HG02571 (cell line): ENCODE results near the gene MTUS2.

ENCODE experiments used
- ATAC-seq: cut with Tn5 transposase; IDR thresholded peaks from one replicate; pipeline ENCODE4 v1.9.1; 2021; ENCODE audit warnings: mild to moderate bottlenecking, moderate library complexity; ENCODE audit not compliant: unreplicated experiment

Gene MTUS2

GRCh38 chr13:29021717-29022116 lies 201.6 kb downstream of the MTUS2 start:
- no peak for ATAC-seq

DNA sequence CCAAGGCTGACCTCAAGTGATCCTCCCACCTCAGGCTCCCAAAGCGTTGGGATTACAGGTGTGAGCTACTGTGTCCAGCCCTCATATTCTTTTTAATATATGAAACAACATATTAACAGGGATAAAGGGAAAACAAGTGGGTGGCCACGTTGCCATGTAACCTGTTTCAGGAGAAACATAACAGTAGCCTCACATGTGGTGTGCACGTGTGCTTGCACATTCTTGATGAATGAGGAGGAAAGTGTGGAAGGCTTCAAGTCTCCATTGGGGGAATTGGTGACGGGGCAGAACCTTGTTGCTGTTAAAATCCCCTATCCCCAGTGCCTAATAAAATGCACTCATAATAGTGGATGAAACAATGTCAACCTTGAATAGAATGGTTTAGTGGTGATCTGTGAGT lies 202.3 kb downstream of the MTUS2 start:
- ATAC-seq, result no peak

DNA sequence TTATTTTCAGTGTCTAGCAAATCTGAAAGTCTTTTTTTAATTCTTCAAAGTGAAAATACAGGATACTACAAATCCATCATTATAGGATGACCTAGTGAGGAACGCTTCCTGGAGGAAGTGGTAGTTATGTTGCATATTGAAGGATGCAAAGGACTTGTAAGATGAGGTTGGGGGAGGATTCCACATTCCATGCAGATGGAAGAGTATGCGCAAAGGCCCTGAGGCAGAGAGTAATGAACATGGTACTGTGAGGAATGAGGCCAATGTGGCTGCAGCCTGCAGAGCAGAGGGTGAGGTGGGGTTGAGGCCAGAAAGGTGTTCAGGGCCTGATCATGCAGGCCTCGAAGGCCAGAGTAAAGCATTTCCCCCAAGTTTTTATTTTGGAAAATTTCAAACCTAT lies 202.8 kb downstream of the MTUS2 start:
- ATAC-seq, result no peak

DNA sequence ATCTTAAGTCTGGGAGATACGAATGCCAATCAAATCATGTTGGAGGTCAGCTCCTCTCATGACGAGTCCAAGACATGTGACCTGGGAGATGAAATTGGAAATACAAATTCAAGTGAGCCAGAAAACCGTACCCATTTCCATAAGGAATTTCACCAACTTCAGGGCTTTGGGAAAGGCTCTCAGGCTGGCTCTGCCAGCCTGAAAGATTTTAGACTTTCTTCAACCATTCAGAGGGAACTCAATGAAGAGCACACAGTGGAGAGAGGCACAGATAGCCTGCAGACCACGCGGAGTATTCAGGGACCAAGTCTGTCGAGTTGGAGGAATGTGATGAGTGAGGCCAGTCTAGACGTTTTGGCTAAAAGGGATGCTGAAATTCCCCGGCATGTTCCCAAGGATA lies 204.6 kb downstream of the MTUS2 start:
- ATAC-seq, result no peak

- no peak for ATAC-seq
Observed at GRCh38 chr13:29028868-29029267, 208.7 kb downstream of the MTUS2 start.

GRCh38 chr13:29038700-29039099 lies 218.6 kb downstream of the MTUS2 start:
- no peak for ATAC-seq

DNA sequence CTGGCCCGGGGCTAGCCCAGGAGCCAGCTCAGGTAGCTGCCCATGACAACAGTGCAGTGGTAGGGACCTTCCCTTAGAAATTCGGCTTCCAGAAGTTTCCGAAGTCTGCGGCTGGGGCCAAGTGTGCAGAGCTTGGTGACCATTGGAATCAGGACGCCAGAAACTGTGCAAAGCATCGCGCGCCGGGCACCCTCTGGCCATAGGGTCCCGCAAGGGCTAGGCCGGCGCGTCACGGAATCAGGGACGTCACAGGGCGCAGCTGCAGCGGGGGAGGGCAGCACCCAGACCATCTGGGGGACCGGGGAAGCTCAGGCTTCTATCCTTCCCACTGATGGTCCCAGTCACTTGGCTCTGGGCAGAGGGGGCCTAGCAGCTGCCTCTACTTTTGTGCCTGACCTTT lies 219.1 kb downstream of the MTUS2 start:
- ATAC-seq, result no peak

- no peak for ATAC-seq
Observed at GRCh38 chr13:29046588-29046987, 226.4 kb downstream of the MTUS2 start.

DNA sequence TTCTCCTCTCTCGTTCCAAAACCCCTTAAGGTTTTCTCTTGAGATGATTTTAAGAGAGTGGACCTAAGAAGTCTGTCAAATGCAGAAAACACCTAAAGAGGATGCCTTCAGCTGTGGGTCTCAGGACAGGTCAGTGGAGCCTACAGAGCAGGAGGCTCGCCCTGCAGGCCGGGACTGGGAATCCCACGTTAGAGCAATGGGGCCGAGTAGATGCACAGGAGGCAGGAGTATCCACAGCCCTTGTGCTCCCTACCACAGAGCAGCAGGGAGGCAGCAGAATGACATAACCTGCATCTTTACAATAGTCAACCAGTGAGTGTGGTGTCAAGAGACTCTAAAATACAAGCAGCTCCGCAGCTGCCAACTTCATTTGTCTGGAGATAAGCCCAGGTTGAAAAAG lies 229.4 kb downstream of the MTUS2 start:
- no peak for ATAC-seq

GRCh38 chr13:29050719-29051118 lies 230.6 kb downstream of the MTUS2 start:
- ATAC-seq, result no peak

DNA sequence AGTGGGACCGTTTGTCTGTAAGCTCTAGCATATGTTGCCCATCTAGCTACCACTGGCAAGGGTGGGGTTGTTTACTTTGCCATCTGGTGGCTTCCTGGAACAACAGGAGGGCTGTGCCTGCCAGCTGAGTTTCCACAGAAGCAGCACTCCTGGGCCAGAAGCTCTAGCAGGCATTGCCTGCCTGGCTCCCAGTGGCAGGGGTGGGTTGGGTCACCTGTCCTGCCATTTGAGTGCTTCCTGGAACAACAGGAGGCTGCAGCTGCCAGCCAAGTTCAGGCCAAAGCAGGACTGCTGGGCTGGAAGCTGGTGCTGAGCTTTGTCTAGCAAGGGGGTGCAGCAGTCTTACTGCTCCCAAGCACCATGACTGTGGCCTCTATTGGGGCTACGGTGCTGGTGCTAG lies 239.7 kb downstream of the MTUS2 start:
- no peak for ATAC-seq

DNA sequence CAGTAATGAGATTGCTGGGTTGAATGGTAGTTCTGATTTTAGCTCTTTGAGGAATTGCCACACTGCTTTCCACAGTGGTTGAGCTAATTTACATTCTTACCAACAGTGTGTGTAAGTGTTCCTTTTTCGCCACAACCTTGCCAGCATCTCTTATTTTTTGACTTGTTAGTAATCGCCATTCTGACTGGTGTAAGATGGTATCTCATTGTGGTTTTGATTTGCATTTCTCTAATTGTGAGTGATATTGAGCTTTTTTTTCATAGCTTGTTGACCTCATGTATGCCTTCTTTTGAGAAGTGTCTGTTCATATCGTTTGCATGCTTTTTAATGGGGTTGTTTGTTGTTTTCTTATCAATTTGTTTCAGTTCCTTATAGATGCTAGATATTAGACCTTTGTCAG lies 245.0 kb downstream of the MTUS2 start:
- peak; percentile 50 for ATAC-seq

DNA sequence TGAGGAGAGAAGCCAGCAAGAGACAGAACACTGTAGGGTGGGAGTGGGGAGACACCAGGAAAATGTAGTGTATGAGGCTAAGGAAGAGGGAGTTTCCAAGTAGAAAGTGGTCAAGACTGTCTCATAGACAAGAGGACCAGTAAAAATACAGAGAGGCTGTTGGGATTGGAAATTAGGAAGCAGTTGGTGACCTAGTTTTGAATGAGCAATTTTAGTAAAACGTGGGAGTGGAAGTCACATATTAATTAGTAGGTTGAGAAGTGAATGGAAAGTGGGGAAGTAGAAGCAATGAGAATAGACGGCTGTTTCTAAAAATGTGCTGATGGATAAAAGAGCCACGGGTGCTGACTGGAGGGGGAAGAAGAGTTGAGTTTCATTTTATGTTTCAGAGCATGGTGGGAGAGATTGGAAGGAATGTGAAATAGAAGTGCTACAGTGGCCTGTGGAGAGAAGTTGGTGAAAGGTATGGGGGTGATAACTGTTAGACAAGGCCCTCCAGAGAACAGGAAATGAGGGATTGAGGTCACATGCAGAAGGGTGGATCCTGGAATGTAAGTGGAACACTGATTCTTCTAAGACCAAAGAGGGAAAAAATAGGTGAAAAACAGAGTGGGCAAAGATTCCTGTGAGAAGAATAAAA lies 247.3 kb downstream of the MTUS2 start:
- ATAC-seq, result no peak

DNA sequence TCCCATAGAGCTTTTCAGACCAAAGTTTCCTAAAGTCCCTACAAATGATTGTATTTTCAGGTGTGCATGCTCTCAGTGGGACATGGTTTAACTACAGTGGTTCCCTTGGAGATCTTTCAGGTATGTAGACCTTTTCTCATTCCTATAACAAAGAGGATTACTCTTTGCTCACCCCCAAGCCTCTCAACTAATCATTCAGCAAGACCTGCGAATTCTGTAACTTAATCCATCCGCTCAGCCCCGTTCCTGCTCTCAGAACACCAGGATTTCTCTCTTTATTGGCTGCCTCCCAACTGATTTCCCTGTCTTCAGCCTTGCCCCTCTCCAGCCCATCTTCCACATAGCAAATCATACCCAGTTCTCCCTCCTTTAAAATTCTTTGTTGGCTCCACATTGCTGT lies 253.6 kb downstream of the MTUS2 start:
- no peak for ATAC-seq

GRCh38 chr13:29077051-29077813 lies 257.1 kb downstream of the MTUS2 start:
- ATAC-seq, result no peak

- no peak for ATAC-seq
Observed at GRCh38 chr13:29081036-29081435, 260.9 kb downstream of the MTUS2 start.

DNA sequence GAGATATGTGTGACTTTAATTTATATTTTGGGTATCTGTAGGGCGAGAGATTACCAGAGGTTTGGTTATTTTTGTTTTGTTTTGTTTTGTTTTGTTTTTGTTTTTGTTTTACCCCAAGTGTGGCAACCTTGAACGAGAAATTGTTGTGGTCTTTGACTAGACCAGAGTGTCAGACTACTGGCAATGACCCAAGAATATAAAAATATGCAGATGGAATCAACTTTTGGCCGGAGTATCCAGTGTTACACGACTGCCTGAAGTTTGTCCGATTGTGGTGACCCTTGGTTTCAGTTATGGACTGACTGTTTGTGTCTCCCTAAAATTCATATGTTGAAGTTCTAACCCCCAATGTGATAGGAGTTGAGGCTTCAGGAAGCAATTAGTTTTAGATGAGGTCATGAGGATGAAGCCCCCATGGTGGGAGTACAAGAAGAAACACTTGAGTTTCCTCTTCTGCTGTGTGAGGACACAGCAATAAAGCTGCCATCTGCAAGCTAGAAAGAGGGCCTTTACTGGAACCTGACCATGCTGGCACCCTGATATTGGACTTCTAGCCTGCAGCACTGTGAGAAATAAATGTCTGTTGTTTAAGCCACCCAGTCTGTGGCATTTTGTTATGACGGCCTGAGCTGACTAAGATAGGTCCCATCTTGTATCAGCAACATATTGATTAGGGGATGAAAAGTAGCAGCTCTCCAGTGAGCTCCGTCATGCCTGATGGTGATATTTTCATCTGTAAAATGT lies 261.7 kb downstream of the MTUS2 start:
- ATAC-seq, result no peak

DNA sequence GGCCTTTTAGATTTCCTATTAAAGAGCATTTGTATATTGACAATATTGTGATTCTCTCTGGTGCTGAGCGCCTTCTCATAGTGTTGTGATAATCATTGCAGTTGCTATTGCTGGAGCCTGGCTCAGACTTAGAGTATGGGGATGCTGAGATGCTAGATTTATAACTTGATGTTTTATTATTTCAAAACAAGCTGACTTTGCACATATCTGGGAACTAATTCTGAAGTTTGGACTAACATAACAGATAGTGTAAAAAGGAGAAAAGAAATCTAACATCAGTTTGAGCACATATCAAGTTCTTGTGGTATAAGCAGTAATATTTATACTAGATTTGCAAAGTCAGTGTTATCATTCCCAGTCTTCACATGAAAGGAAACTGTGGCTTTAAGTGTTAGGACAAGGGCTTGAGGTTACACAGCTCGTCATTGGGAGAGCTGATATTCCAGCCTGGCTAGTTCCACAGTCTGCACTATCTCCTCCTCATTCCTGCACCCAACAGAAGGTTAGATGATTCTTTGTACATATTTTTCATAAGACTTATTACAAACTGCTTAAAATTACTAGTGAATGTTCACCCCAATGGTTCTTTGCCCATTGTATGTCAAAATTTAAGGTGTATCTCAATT lies 279.8 kb downstream of the MTUS2 start:
- no peak for ATAC-seq

DNA sequence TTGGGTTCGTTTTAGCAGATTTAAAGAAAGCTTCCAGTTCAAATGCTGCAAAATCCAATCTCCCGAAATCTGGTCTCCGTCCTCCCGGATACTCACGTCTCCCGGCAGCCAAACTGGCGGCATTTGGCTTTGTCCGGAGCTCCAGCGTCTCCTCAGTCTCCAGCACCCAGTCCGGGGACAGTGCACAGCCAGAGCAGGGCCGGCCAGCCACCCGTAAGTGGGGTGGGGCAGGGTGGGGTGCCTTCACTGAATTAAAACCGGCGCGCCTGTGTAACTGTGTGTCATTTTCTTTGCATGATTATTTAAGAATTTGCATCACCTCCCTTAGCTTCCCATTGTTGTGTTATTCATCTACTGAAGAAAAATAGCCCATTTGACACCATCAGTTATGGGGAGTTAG lies 280.6 kb downstream of the MTUS2 start:
- ATAC-seq, result no peak

DNA sequence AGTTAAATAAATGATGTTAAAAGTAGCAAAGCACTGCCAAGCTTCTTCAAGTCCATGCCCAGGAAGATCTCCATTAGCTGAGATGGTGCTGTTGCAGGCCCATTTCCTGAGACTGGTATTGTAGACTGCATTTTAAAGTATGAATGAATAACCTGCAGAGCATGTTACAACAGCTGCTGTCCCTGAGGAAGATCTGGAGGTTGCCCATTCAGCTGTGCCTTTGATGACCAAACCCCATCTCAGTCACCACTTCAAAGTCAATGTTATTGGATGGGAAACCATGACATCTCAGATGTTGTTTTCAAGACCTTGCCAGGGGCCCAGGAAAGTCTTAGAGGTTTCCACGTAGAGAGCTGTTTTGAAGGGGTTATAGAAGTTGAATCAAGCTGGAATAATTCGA lies 281.3 kb downstream of the MTUS2 start:
- no peak for ATAC-seq

- ATAC-seq, result no peak
Observed at GRCh38 chr13:29101905-29102304, 281.8 kb downstream of the MTUS2 start.
